Activated CD4-positive, alpha-beta T cell treated with anti-CD3 and anti-CD28 coated beads, Interleukin-2, amount 50 U/mL, for 48 hours (primary cell): ENCODE data around the gene ISCU.
"Not testable (repeated sequence)": the region's sequence is repeated elsewhere in the genome, so short reads cannot be mapped to it uniquely, and the experiment has no call there.

ENCODE experiments used
- DNase-seq, 2 experiments: peaks; one replicate each; pipeline ENCODE4 v3.0.0-alpha.2; 2020

Gene ISCU

GRCh38 chr12:108547686-108548085, 14.7 kb upstream of the ISCU start:
- no peak for DNase-seq

- no peak for DNase-seq
Observed at GRCh38 chr12:108548954-108549521, 13.4 kb upstream of the ISCU start.

GRCh38 chr12:108551535-108551934, 10.9 kb upstream of the ISCU start:
- DNase-seq: no peak

- DNase-seq: no peak
Observed at GRCh38 chr12:108553799-108554198, 8.6 kb upstream of the ISCU start.

- DNase-seq: not testable (repeated sequence)
Observed at GRCh38 chr12:108555383-108555782, 7.0 kb upstream of the ISCU start.

GRCh38 chr12:108559007-108559655, 3.3 kb upstream of the ISCU start:
- peak in 1 of 2 experiments; percentile 48 for DNase-seq

GRCh38 chr12:108559748-108560147, 2.6 kb upstream of the ISCU start:
- DNase-seq: no peak

- no peak for DNase-seq
Observed at GRCh38 chr12:108560321-108560721, 2.1 kb upstream of the ISCU start.

GRCh38 chr12:108560752-108561719, 1.4 kb upstream of the ISCU start, which contains the start of gene SART3:
Gene SART3, minus strand, starts transcription at chr12:108561173. Its CDS starts 19 bp downstream, at chr12:108561154.
- peak; percentile 84 to 86 for DNase-seq

- DNase-seq: no peak
Observed at GRCh38 chr12:108561852-108562347, 496 bp upstream of the ISCU start.

- peak; percentile 84 to 89 for DNase-seq
Observed at GRCh38 chr12:108563136-108563803, 874 bp downstream of the ISCU start.

- no peak for DNase-seq
Observed at GRCh38 chr12:108563804-108564151, 1.4 kb downstream of the ISCU start.

GRCh38 chr12:108564724-108565123, 2.3 kb downstream of the ISCU start:
- no peak for DNase-seq

GRCh38 chr12:108565146-108565545, 2.8 kb downstream of the ISCU start:
- no peak for DNase-seq

- DNase-seq: peak; percentile 60 to 70
Observed at GRCh38 chr12:108565976-108566375, 3.6 kb downstream of the ISCU start.

GRCh38 chr12:108566452-108566851, 4.1 kb downstream of the ISCU start:
- DNase-seq: no peak

GRCh38 chr12:108567406-108568337, 5.3 kb downstream of the ISCU start:
- DNase-seq: no peak

GRCh38 chr12:108568338-108569154, 6.2 kb downstream of the ISCU start:
- peak; percentile 59 to 71 for DNase-seq

- no peak for DNase-seq
Observed at GRCh38 chr12:108570743-108571608, 8.6 kb downstream of the ISCU start.
